C4-2B (cell line): ENCODE measurements around the gene KCNMA1.

Source experiments
- CTCF ChIP-seq: fragments of 450-650 bp; conservative IDR thresholded peaks from 2 replicates; pipeline ENCODE4 v1.5.1; 2017; ENCODE audit warnings: mild to moderate bottlenecking
- ZFX ChIP-seq: fragments of 450-650 bp; IDR thresholded peaks from 2 replicates; pipeline ENCODE4 v1.6.1; 2017

- TF ChIP-seq CTCF (no peak), ZFX (no peak)
These were observed 489.7 kb downstream of the KCNMA1 start for GRCh38 chr10:77147871-77148270.
